Stomach (tissue), 4 donors: ENCODE data around the gene WDR86.

ENCODE experiments used
- CTCF ChIP-seq, 7 experiments: fragments of 450-650 bp in 4 of 7; fragments of 200-600 bp in 3 of 7; sonication (generic) in 3 of 7; IDR thresholded peaks; one replicate each; pipeline ENCODE4 v1.5.1; 2016 to 2019; ENCODE audit warnings: antibody characterized with exemption in 7 of 7, control low read depth in 2 of 7, mild to moderate bottlenecking in 1 of 7
- EP300 ChIP-seq: sonication (generic); formaldehyde crosslinking; IDR thresholded peaks from one replicate; pipeline ENCODE4 v1.6.1; 2017; ENCODE audit warnings: antibody characterized with exemption
- POLR2A ChIP-seq, 4 donors: fragments of 450-650 bp; IDR thresholded peaks; one replicate each; pipeline ENCODE4 v1.6.1; 2016; ENCODE audit warnings: antibody characterized with exemption in 4 of 4, control low read depth in 2 of 4, mild to moderate bottlenecking in 1 of 4, moderate library complexity in 1 of 4

GRCh38 chr7:151403764-151404163, 6.1 kb downstream of the WDR86 start:
- TF ChIP-seq CTCF (IDR thresholded peaks at IDR 0.05) = no peak
- TF ChIP-seq POLR2A (IDR thresholded peaks at IDR 0.05) = no peak
- no peak for TF ChIP-seq EP300
